Stimulated activated CD4-positive, alpha-beta T cell treated with anti-CD3 and anti-CD28 coated beads, Interleukin-15, amount 100 ng/mL, for 48 hours (primary cell): ENCODE data around the gene FEM1B.

ENCODE experiments used
- DNase-seq, 2 donors: peaks; one replicate each; pipeline ENCODE4 v3.0.0-alpha.2; 2020; ENCODE audit warnings: low read depth in 2 of 2

Gene FEM1B

DNA sequence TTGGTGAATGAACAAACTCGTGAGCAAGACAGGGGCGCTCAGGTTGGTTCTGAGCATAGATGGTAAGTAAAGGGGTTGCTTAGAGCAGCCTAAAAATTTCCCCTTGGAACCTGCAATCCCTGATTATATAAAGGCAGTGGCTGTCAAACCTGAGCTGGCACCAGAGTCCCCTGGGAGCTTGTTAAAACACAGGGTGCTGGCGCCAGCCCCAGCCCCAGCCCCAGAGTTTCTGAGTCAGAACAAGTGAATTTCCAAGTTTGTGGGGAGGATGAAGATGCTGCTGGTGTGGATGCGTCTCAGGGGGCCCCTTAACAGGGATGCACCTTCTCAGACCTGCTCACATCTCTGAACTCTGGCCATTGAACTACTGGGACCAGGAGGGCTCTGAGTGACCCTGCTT is 48.2 kb downstream of the FEM1B start:
- DNase-seq = no peak

DNA sequence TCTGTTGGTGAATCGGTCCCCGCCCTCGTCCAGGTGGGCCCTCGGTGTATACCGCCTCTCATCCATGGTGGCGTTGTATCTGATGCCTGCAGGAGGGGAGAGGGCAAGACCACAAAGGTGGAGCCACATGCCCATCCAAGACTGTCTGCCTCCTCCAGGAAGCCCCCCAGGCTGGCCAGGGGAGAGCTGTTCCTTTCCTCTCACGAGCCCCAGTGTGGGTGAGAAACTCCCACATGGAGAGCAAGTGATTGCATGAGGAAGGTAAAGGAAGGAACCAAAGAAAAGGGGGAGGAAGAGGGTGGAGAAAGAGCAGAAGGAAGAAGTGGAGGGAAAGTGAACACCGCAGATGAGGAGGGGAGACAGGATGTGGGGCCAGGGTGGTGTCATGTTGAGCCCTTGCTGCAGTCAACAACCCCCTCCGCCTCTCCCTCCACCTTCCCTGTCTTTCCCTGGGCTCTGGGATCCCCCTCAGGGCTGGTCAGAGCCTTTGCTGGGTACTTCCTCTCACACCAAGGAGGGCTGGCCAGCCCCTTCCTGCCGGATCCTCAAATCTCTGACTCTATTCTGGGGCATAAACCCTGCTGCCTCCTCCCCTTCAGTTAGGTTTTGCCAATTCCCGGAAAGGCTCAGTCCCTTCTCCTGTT is 49.3 kb downstream of the FEM1B start:
- DNase-seq = no peak

DNA sequence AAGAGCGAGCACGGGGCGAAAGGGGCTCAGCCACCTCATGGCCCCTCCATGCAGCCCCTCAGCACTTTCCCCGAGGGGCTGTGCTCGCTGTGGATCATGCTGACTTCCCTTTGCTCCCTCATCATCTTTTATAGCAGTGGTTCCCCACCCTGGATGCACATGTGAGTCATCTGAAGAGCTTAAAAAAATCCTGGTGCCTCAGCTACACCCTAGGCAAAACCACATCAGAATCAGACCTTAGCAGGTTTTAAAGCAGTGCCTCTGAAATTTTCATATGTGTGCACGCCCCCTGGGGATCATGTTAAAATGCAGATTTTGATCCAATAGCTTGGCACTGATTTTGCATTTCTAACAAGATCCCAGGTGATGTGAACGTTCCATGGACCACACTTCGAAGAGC is 50.9 kb downstream of the FEM1B start:
- no peak for DNase-seq

DNA sequence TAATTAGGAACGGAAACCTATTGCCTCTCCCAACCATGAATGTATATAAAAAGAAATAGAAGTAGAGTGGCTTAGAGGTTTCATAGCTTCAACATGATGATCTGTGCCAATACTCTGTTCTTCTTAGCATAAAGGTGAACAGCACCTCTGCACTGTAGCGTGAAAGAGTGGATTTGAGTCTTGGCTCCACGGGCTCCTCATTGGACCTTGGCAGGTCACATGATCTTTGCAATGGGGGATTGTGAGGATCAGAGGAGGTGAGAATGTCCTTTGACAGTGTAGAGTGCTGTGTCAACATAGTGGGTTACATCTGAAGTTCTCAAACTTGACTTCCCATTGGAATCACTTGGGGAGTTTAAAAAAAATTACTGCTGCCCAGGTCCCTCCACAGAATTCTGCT is 51.4 kb downstream of the FEM1B start:
- DNase-seq = no peak

DNA sequence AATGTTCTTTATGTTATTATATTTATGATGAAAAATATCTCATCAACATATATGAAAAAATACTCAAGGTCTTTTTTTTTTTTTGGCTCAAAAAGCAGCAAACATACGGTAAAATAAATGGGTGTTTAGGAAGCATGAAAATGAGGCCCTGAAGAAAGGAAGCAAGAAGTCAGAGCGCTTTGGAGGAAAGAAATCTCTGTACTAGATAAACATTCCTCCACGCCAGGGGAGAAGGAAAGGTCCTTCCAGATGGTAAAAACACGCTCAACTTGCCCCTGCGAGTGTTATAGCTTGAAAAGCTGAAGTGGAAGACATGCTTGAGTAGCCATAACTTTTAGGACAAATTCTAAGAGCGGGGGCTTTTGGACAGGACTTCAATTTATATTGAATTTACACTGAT is 52.9 kb downstream of the FEM1B start:
- DNase-seq = no peak

DNA sequence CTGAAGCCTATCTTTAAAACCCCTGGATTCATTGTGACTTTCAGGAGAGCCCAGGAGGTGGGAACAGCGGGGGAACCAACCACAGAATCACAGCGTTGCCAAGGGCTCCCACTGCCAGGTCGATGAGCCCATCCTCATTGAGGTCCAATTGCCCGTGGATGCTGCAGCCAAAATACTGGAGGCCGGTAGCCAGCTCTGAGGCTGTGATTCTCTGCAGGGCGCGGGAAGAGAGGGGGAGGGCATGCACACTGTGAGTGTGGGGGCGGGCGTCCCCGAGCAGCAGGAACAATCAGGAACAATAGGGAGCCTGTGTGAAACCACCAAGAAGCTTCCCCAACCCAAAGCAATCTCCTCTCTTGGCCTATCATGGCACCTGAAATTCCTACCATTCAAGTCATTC is 53.4 kb downstream of the FEM1B start:
- DNase-seq = no peak

DNA sequence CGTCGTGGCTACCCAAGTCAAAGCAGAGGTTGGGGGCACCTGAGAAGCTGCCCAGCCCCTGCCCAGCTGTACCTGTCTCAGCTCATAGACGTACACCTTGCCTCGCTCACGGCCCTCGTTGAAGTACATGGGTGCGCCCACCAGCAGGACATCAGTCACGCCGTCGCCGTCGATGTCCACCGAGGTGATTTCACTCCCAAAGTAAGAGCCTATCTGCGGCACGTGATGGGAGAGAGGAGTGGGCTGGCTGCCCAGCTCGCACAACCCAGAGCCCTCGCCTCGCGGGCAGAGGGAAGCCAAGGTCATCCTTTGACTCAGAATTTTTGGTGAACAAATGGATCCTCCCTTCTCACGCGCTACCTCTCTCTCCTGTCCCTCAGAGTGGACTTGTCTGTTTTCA is 54.7 kb downstream of the FEM1B start:
- DNase-seq = no peak

DNA sequence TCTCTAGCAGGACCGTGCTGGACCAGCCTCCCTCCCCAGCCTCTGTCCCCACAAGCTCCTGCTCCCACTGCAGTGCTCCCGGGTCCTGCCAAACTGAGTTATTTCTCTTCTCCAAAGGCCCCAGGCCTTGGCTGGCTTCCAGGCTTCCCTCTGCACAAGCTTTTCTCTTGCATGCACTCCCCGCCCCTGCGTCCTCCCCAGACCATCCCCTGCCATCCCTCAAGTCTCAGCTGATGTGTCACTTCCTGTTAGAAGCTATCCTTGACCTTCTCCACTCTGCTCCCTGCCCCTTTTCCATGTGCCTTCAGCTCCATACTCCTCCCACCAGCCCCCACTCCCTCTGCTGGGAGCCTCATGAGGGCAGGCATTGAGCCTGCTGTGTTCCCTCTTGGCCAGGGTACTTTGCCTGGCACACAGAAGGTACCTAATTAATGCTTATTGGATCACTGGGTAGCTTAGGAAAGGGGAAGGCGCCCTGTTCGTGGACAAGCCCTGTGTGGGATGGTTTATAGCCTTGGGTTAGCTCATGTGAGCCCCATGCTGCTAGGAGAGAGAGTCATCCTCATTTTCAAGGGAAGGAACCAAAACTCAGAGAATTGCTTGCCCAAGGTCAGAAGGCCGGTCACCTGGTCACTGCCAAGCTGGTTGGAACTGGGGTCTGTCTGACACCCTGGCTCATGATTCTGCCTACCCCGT is 56.4 kb downstream of the FEM1B start:
- no peak for DNase-seq

DNA sequence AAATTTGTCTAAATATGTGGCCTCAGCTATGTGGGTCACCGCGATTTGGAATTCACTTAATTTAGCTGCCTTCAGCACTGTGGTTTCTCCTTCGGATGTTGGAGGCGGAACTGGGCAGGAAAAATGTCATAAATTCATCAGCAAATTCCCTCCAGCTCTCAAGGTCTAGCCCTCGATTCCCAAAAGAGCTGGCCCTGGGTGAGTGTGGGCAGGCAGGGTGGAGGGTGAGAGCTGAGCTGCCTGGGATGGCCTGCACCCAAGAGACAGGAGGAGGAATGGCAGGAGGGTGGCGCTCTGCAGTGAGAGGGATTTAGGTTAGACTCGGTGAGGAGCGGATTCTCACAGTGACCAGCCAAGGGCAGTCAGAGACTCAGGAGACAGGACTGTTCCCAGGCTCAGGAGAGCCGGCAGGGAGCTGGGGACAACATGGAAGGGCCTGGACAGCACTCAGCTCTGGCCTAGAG is 57.1 kb downstream of the FEM1B start:
- no peak for DNase-seq

DNA sequence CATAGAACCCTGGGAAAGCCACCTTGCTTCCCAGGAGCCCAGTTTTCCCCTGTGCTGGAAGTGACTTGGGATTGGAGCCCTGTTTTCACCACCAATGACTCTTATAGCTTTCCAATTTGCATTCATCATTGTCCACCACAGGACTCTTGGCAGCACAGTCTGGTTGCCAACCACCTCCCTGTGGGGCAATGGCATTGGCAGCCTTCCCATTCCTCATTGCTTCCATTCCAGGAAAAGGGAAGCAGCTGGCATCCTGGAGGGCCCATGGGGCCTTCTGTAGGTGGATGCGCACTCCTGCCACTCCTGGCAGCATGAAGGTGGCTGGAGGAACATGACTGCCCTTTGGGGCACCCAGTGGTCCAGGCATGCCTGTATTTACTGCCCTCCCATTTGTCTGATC is 57.7 kb downstream of the FEM1B start:
- no peak for DNase-seq

DNA sequence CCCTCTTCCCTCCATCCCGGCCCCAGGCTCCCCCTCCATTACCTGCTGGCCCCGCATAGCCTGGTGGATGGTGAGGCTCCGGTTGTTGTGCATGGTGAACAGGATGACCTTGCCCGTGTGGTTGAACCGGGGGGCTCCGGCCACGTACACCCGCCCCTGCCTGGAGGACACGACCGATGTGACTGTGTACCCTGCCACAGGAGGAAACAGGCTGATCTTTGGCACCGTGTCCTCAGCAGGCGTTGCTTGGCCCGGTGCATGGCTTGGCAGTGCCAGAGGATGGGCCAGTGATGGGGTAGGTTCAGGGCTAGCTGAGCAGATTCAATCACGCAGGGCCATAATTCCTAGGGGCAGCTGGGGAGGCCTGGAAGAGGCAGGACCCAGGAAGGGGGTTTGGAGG is 58.1 kb downstream of the FEM1B start:
- DNase-seq = no peak

DNA sequence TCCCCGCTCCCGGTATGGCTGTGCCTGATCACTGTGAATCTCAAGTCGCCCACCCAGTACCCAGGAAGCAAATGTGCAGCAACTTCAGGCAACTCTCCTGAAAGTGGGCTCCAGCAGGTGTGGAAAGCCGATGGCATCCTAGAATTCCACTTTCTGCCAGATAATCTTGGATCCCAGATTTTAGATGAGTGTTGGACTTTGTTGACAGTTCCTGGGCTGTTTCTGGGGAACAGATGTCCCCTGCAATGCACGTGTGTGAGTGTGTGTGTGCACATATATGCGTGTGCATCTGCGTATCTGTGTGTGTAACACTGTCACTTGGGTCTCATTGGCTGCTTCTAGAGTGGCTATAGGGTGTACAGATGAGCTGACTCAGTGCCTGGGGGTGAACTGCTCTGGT is 59.0 kb downstream of the FEM1B start:
- DNase-seq = no peak

DNA sequence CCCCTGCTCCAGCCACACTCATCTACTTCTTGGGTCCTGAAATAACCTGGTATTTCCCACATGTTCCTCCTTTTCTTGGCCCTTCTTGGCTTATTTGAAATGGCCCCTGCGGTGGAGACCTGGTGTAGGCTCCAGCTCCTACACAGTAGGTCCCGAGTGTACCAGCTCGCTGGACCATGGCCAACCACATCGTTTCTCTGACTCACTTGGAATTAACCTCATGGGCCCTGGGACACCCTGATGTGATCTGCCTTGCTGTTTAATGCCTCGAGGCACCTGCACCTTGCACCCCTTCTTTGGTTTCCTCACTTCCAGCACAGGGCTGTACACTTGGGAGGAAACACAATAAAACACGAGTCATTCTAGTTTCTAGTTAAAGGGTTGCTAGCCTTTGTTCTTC is 60.3 kb downstream of the FEM1B start:
- no peak for DNase-seq

DNA sequence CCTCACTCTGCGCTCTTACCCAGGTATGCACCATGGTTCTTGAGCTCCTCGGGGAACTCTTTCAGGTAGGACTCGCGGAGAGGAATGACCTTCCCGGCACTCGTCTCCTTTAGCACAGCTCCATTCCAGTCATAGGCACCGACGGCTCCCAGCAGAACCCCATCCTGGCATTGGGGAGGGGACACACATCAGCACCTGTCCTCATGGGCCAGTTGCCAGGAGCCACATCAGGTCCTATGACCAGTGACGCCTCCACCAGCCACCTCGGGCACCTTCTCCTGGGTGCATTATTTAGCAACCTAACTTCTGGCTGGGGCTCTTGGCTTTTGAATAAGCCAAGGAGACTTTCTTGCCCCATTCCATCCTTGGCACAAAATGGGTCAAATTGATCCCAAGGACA is 61.9 kb downstream of the FEM1B start:
- DNase-seq = no peak

DNA sequence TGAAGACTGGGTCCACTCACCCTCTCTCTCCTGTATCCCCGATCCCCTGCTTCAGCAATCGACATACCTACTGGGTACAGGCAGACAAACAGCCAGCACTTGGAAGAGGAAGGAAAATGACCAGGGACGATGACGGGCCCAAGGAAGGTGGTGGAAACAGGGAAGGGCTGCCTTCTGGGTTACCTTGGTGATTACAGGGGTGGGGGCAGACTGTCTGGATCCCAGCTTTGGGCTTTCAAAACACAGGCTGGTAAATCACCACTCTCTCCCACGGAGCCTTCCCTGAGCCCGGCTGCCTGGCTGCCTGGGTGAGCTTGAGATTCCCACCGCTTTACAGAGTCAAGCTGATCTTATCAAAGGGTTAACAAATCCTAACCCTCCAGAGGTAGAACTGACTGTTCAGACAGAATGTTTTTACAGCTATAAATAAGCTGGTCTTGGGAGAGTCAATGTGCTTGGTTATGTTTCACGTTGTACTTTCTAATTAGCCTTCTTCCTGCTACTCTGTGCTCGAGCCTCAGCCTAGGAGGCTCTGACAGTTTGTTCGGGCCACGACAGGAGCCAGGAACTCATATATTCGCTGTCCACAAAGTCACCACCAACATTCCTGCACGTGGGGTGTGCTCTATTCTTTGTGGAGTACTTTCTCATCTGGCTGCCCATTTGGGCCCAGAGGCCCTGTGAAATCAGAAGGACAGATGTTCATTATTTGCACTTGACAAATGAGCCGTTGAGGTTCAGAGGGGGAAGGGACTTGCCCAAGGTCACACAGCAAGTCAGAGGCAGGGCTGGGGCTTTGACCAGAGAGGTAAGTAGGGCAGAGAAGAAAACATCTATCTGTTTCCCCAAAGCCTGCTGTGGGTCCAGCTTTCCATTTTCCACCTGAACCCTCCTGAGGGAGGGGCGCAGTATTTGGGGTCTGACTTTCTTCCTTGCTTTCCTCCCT is 63.5 kb downstream of the FEM1B start:
- no peak for DNase-seq

DNA sequence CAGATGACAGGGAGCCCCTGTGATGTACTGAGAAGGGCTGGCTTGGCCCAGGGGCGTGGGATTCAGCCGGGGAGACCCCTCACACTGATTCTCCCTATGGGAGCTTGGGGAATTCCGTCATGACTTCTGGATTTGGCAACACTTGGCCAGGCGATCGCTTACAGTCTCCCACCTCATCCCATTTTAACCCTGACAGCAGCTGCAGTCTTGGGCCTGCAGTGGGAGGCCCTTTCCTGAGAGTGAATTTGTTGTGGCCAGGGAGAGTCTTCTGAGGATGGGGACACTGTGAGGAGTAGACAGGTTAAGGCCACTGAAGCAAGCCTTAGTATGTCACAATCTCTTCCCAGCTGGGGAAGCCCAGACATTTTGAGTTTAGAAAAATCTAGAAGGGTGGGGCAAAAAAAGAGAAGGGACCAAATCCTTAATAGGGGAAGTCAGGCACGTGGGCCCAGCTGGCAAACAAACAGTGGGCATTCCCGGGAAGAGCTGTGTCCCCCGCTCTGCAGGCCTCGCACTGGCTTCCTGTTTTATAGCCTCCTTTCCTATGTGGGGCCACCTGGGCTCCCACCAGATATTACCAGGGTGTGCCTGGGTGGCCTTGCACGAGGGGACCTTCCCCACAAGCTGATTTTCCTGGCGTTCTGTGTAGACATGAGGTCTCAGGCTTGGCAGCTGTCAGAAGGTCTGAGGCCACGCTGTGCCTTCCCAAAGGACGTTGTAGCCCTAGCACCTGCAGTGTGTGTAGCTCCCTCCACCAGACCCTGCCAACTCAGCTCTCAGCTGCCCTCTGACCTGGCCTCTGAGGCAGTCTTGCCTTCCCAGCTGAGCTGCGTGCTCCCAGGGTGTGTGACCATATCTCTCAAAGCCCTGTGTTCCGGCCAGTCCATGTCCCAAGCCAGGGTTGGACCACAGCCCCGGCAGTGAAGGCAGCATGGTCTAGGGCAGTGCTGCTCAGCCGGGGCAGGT is 64.5 kb downstream of the FEM1B start:
- no peak for DNase-seq

DNA sequence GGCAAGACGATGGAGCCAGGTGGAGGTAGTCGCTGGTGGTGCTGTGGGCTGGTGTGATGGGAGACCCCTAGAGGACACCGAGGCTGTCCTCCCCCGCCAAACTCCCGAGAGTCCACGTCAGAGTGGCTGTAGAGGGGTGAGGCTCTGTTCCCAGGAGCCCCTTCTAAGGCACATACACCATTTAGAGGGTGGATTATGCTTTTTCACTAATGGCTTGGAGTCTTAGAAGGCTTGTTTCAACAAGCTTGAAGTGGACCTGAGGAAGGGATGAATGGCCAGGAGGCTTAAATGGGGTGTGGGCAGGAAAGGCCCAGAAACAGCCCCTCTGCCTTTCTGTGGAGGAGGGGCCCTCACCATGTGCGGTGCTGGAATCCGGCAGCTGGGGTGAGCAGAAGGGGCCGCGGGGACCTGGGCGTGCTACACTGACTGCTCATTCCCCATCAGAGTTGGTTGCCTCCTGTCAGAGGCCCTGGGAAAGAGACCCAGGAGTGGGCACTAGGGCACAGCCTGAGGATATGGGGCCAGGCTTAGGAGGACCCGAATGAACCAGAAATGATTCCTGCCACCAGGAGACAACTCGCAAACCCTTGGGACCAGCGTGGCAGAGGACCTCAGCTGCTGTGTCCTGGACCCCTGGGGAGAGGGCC is 66.2 kb downstream of the FEM1B start:
- DNase-seq = no peak

DNA sequence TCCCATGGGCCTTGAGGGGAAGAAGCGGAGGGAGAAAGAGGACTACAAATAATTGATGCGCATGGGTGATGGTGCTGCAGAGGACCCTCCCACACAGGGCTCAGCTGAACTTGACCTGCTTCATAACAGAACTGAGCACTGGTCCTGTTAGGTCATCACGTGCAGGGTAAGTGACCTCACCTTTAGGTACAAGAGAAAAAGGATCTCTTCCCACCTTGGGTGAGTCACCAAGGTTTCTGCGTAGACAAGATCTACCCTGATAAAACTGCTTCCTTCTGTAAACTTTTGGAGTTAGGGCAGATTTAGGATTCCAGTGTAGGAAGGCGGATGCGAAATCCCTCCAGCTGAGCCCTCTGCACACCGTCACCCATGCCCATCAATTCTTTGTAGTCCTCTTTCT is 67.1 kb downstream of the FEM1B start:
- DNase-seq = no peak
